Stimulated activated naive CD8-positive, alpha-beta T cell treated with anti-CD3 and anti-CD28 coated beads, Interleukin-15, Interleukin-2, amounts not matched to agents 100 ng/mL and 50 ng/mL, for 24 hours (primary cell): Measurements from ENCODE around the gene C1orf159.
"Not testable (repeated sequence)": the region's sequence is repeated elsewhere in the genome, so short reads cannot be mapped to it uniquely, and the experiment has no call there.

Experiments used
- H3K27ac Mint-ChIP-seq: one replicate; pipeline ENCODE4 v1.8.0; 2021; ENCODE audit warnings: mild to moderate bottlenecking, mixed read lengths
- H3K27me3 Mint-ChIP-seq: one replicate; pipeline ENCODE4 v1.8.0; 2021; ENCODE audit warnings: mixed read lengths
- H3K36me3 Mint-ChIP-seq: one replicate; pipeline ENCODE4 v1.8.0; 2021; ENCODE audit warnings: low read depth, mixed read lengths
- H3K4me1 Mint-ChIP-seq: one replicate; pipeline ENCODE4 v1.8.0; 2021; ENCODE audit warnings: low read depth, mixed read lengths
- H3K4me3 Mint-ChIP-seq: one replicate; pipeline ENCODE4 v1.8.0; 2021; ENCODE audit warnings: mild to moderate bottlenecking, mixed read lengths
- H3K9me3 Mint-ChIP-seq: one replicate; pipeline ENCODE4 v1.8.0; 2021; ENCODE audit warnings: mixed read lengths

C1orf159 gene

GRCh38 chr1:1156140-1157032, 40.5 kb upstream of the C1orf159 start:
- H3K36me3 Mint-ChIP-seq = peaks cover 12% of the 10 kb centered on the region
- H3K9me3 Mint-ChIP-seq = peaks cover 19% of the 10 kb centered on the region
- H3K27me3 Mint-ChIP-seq = no peaks in the 10 kb centered on the region
- no peak overlapping the region for H3K27ac Mint-ChIP-seq
- H3K4me3 Mint-ChIP-seq = peak overlapping the region; percentile 52
- peaks cover 6% of the 10 kb centered on the region for H3K4me1 Mint-ChIP-seq

GRCh38 chr1:1155258-1155657, 39.4 kb upstream of the C1orf159 start:
- Mint-ChIP-seq H3K27ac (no peak overlapping the region), H3K4me3 (no peak overlapping the region), H3K27me3 (no peaks in the 10 kb centered on the region), H3K36me3 (peaks cover 12% of the 10 kb centered on the region), H3K4me1 (peaks cover 6% of the 10 kb centered on the region), H3K9me3 (peaks cover 19% of the 10 kb centered on the region)

GRCh38 chr1:1153874-1154273, 38.0 kb upstream of the C1orf159 start:
- Mint-ChIP-seq H3K4me1 (peaks cover 3% of the 10 kb centered on the region), H3K9me3 (peaks cover 19% of the 10 kb centered on the region), H3K4me3 (no peak overlapping the region), H3K36me3 (peaks cover 12% of the 10 kb centered on the region), H3K27me3 (no peaks in the 10 kb centered on the region), H3K27ac (peak overlapping the region; percentile 26)

DNA sequence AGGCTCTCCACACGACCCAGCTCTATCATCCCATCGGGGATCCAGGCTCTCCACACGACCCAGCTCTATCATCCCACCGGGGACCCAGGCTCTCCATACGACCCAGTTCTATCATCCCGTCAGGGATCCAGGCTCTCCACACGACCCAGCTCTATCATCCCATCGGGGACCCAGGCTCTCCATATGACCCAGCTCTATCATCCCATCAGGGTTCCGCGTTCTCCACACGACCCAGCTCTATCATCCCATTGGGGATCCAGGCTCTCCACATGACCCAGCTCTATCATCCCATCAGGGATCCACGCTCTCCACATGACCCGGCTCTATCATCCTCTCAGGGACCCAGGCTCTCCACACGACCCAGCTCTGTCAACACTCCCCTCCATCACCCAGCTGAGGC, 37.3 kb upstream of the C1orf159 start:
- H3K27me3 Mint-ChIP-seq, H3K4me1 Mint-ChIP-seq, H3K4me3 Mint-ChIP-seq: not testable (repeated sequence)
- Mint-ChIP-seq H3K27ac (peak overlapping the region; percentile 71), H3K36me3 (peaks cover 12% of the 10 kb centered on the region), H3K9me3 (peaks cover 19% of the 10 kb centered on the region)

- H3K36me3 Mint-ChIP-seq = peaks cover 12% of the 10 kb centered on the region
- H3K4me1 Mint-ChIP-seq, H3K4me3 Mint-ChIP-seq, H3K27me3 Mint-ChIP-seq: not testable (repeated sequence)
- peak overlapping the region; percentile 71 for H3K27ac Mint-ChIP-seq
- peaks cover 19% of the 10 kb centered on the region for H3K9me3 Mint-ChIP-seq
Observed at GRCh38 chr1:1152431-1152830, 36.5 kb upstream of the C1orf159 start.

GRCh38 chr1:1151306-1151705, 35.4 kb upstream of the C1orf159 start:
- Mint-ChIP-seq H3K27ac (no peak overlapping the region), H3K36me3 (peaks cover 12% of the 10 kb centered on the region), H3K4me3 (no peak overlapping the region), H3K27me3 (no peaks in the 10 kb centered on the region), H3K9me3 (peaks cover 19% of the 10 kb centered on the region), H3K4me1 (peaks cover 3% of the 10 kb centered on the region)

DNA sequence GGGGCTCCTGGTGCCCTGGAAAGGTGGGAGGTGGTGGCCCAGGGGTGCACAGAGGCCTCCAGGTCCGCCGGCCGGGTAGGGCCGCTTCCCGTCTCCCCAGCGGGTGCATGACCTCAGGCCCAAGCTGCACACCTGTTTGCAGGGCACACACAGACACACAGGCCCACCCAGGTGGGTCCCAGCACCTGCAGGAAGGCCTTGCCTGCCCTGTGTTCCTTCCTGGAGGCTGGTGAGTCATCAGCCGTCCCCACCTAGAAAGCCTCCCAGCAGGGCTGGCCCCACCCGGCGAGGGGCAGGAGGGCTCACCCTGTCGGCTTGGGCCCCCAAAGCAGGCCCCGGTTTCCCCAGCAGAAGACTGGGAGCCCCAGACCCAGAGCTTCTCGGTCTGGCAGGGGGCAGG, 34.2 kb upstream of the C1orf159 start:
- Mint-ChIP-seq H3K36me3 (peaks cover 12% of the 10 kb centered on the region), H3K9me3 (peaks cover 19% of the 10 kb centered on the region), H3K27me3 (no peaks in the 10 kb centered on the region), H3K27ac (no peak overlapping the region), H3K4me3 (no peak overlapping the region), H3K4me1 (peaks cover 3% of the 10 kb centered on the region)

GRCh38 chr1:1149416-1149815, 33.5 kb upstream of the C1orf159 start:
- Mint-ChIP-seq H3K27me3 (no peaks in the 10 kb centered on the region), H3K4me3 (no peak overlapping the region), H3K9me3 (peaks cover 19% of the 10 kb centered on the region), H3K36me3 (peaks cover 12% of the 10 kb centered on the region), H3K27ac (no peak overlapping the region), H3K4me1 (peaks cover 3% of the 10 kb centered on the region)

GRCh38 chr1:1148569-1148968, 32.7 kb upstream of the C1orf159 start:
- Mint-ChIP-seq H3K4me3 (no peak overlapping the region), H3K4me1 (peaks cover 11% of the 10 kb centered on the region)

DNA sequence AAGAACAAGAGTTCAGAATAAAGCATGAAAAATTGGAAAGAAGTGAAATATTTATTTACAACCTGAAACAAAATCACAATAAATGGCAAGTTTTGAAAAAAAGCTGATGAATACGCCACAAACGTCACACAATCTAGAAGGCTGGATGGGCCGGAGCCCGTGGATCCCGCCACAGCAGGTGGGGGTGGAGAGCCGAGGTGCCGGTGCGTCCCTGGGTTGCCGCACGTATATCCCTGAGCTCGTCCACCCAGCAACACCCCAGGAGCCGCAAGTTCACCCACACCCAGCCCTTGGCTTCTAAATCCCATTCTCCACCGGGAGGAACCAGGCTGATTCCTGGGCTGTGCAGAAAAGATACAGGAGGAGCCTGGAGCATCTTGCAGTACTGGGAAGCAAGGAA, 32.2 kb upstream of the C1orf159 start:
- H3K4me3 Mint-ChIP-seq = no peak overlapping the region
- peaks cover 13% of the 10 kb centered on the region for H3K4me1 Mint-ChIP-seq
- H3K27me3 Mint-ChIP-seq = no peaks in the 10 kb centered on the region
- no peak overlapping the region for H3K27ac Mint-ChIP-seq
- H3K36me3 Mint-ChIP-seq = peaks cover 7% of the 10 kb centered on the region
- H3K9me3 Mint-ChIP-seq = peaks cover 9% of the 10 kb centered on the region

More at GRCh38 chr1:1148569-1148968, 32.7 kb upstream of the C1orf159 start:
- H3K27ac Mint-ChIP-seq = no peak overlapping the region
- H3K36me3 Mint-ChIP-seq = peaks cover 12% of the 10 kb centered on the region
- H3K27me3 Mint-ChIP-seq = no peaks in the 10 kb centered on the region
- H3K9me3 Mint-ChIP-seq = peaks cover 14% of the 10 kb centered on the region

- Mint-ChIP-seq H3K27ac (no peak overlapping the region), H3K9me3 (no peaks in the 10 kb centered on the region), H3K4me1 (peaks cover 25% of the 10 kb centered on the region), H3K36me3 (no peaks in the 10 kb centered on the region), H3K4me3 (no peak overlapping the region), H3K27me3 (no peaks in the 10 kb centered on the region)
Observed at GRCh38 chr1:1146596-1146995, 30.7 kb upstream of the C1orf159 start.

DNA sequence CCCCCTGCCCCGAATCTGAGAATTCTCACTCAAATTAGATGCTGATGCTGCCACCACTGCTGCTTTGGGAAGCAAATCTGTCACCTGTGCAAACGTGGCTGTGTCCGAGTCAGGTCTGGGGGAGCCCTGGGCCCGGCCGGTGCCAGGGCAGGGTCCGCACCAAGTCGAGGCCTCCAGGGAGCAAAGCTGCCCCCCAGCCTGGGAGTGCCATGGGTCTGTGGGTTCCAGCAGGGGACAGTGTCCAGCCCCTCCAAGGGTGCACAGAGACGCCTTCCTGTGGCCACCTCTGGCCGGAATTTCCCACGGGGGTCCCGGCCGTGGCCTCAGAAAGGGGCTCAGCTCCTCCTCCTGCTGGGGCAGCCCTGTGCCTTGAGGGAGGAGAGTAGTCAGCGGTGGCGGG, 30.1 kb upstream of the C1orf159 start:
- no peaks in the 10 kb centered on the region for H3K36me3 Mint-ChIP-seq
- H3K27ac Mint-ChIP-seq = no peak overlapping the region
- no peaks in the 10 kb centered on the region for H3K27me3 Mint-ChIP-seq
- no peaks in the 10 kb centered on the region for H3K9me3 Mint-ChIP-seq
- H3K4me1 Mint-ChIP-seq = peaks cover 25% of the 10 kb centered on the region
- H3K4me3 Mint-ChIP-seq = no peak overlapping the region

- Mint-ChIP-seq H3K4me3 (no peak overlapping the region), H3K9me3 (no peaks in the 10 kb centered on the region), H3K4me1 (peaks cover 25% of the 10 kb centered on the region), H3K27me3 (no peaks in the 10 kb centered on the region), H3K27ac (peak overlapping the region; percentile 76), H3K36me3 (no peaks in the 10 kb centered on the region)
Observed at GRCh38 chr1:1145547-1145914, 29.6 kb upstream of the C1orf159 start.

- Mint-ChIP-seq H3K36me3 (no peaks in the 10 kb centered on the region), H3K4me3 (no peak overlapping the region), H3K27me3 (no peaks in the 10 kb centered on the region), H3K27ac (peak overlapping the region; percentile 76), H3K9me3 (no peaks in the 10 kb centered on the region), H3K4me1 (peaks cover 25% of the 10 kb centered on the region)
Observed at GRCh38 chr1:1144843-1145546, 29.1 kb upstream of the C1orf159 start.

- H3K4me3 Mint-ChIP-seq = peak overlapping the region; percentile 44
- no peaks in the 10 kb centered on the region for H3K36me3 Mint-ChIP-seq
- H3K4me1 Mint-ChIP-seq = peaks cover 25% of the 10 kb centered on the region
- H3K27ac Mint-ChIP-seq = peak overlapping the region; percentile 93
- H3K9me3 Mint-ChIP-seq = no peaks in the 10 kb centered on the region
- no peaks in the 10 kb centered on the region for H3K27me3 Mint-ChIP-seq
Observed at GRCh38 chr1:1144122-1144842, 28.4 kb upstream of the C1orf159 start.
